MM.1S (cell line): ENCODE results near the gene AGBL4.

ENCODE experiments used
- DNase-seq: peaks from one replicate; pipeline ENCODE4 v3.0.0-alpha.2; 2015
- H2AFZ ChIP-seq: fragments of 300-600 bp; sonication (generic); 2 replicates; pipeline ENCODE4 v1.6.0; 2016; ENCODE audit warnings: antibody characterized with exemption, low read length
- H3F3A ChIP-seq: fragments of 300-600 bp; sonication (generic); 2 replicates; pipeline ENCODE4 v1.6.1; 2016; ENCODE audit warnings: mild to moderate bottlenecking, antibody characterized with exemption, low read length, moderate library complexity, mixed read lengths; ENCODE audit not compliant: insufficient read depth
- H3K27ac ChIP-seq: fragments of 300-600 bp; sonication (generic); 2 replicates; pipeline ENCODE4 v1.5.1; 2016; ENCODE audit warnings: mild to moderate bottlenecking, low read length
- H3K27me3 ChIP-seq: fragments of 300-600 bp; sonication (generic); replicated peaks from 2 replicates; pipeline ENCODE4 v1.6.0; 2016; ENCODE audit warnings: low read length; ENCODE audit not compliant: insufficient read depth
- H3K36me3 ChIP-seq: fragments of 300-600 bp; sonication (generic); replicated peaks from 2 replicates; pipeline ENCODE4 v1.6.1; 2016; ENCODE audit warnings: mild to moderate bottlenecking, low read length, mixed read lengths; ENCODE audit not compliant: insufficient read depth
- H3K4me1 ChIP-seq: fragments of 300-600 bp; sonication (generic); 2 replicates; pipeline ENCODE4 v1.6.1; 2016; ENCODE audit warnings: low read length, mixed read lengths
- H3K4me2 ChIP-seq: fragments of 300-600 bp; sonication (generic); 2 replicates; pipeline ENCODE4 v1.6.0; 2016; ENCODE audit warnings: low read depth, low read length
- H3K4me3 ChIP-seq: fragments of 300-600 bp; sonication (generic); 2 replicates; pipeline ENCODE4 v1.5.1; 2016; ENCODE audit warnings: low read length, mixed read lengths
- H3K79me2 ChIP-seq: fragments of 300-600 bp; sonication (generic); 2 replicates; pipeline ENCODE4 v1.6.1; 2016; ENCODE audit warnings: mixed run types, low read length, mixed read lengths
- H3K9ac ChIP-seq: fragments of 300-600 bp; sonication (generic); 2 replicates; pipeline ENCODE4 v1.6.1; 2016; ENCODE audit warnings: low read length, mixed read lengths
- H3K9me2 ChIP-seq: fragments of 300-600 bp; sonication (generic); replicated peaks from 2 replicates; pipeline ENCODE4 v1.6.1; 2016; ENCODE audit warnings: mild to moderate bottlenecking, low read length, mixed read lengths; ENCODE audit not compliant: insufficient read depth
- H3K9me3 ChIP-seq: fragments of 300-600 bp; sonication (generic); replicated peaks from 2 replicates; pipeline ENCODE4 v1.6.1; 2016; ENCODE audit warnings: mild to moderate bottlenecking, low read length, mixed read lengths; ENCODE audit not compliant: insufficient read depth
- H4K20me1 ChIP-seq: fragments of 300-600 bp; sonication (generic); 2 replicates; pipeline ENCODE4 v1.6.1; 2016; ENCODE audit warnings: mild to moderate bottlenecking, low read length, moderate library complexity, mixed read lengths; ENCODE audit not compliant: insufficient read depth
- EZH2 ChIP-seq: fragments of 300-600 bp; sonication (generic); optimal IDR thresholded peaks from 2 replicates; pipeline ENCODE3; 2017; ENCODE audit warnings: low read depth, mild to moderate bottlenecking, antibody characterized with exemption, low read length, mixed read lengths
- EZH2phosphoT487 ChIP-seq: fragments of 300-600 bp; sonication (generic); IDR thresholded peaks from 2 replicates; pipeline ENCODE4 v1.6.1; 2018; ENCODE audit warnings: antibody characterized with exemption, low read length
- TF ChIP-seq, protein P1 (sequence below): fragments of 300-600 bp; sonication (generic); IDR thresholded peaks from 2 replicates; pipeline ENCODE4 v1.5.1; 2016; ENCODE audit warnings: antibody characterized with exemption, low read length, mixed read lengths

AGBL4 gene

DNA sequence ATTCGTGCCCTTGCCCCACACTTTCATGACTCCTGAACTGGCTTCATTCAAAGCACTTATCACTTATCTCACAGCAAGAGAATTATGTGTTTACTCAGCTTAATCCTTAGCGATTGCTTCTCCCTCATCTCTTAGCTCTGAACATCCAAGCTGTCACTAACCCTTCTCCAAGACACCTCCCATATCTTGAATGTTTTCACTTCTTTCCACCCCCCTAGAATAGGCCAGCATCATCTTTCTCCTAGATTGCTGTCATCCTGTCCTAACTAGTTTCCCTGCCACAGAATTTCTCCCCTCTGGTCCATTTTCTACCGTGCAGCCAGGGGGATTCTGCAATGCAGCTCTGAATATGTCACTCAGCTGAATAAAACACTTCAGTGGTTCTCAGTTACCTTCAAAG, 1483.2 kb downstream of the AGBL4 start:
- no peaks in the 10 kb centered on the region for H3K36me3 ChIP-seq
- no peak overlapping the region for H3K9ac ChIP-seq

DNA sequence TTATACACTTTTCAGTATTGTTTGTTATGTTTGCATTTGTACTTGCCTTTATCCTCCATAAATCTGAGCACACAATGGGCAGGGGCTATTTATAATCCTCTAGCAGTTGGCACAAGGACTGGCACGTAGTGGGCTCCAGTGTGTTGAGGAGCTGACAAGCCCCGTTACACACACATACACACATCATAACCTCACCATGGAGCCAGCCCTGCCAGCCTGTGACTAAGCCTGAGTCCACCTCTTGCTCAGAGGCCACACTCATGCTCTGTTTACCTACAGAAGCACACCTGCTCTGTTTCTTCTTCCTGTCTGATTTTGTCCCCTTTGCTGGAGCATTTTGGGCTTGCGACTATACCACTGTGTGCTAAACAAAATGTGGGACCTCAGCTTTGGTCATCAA, 1487.3 kb downstream of the AGBL4 start:
- Histone ChIP-seq H3K4me2 (no peak overlapping the region), H3K9me2 (no peaks in the 10 kb centered on the region), H3K36me3 (no peaks in the 10 kb centered on the region), H3K4me3 (no peak overlapping the region), H3F3A (no peaks in the 10 kb centered on the region), H2AFZ (no peak overlapping the region), H4K20me1 (no peaks in the 10 kb centered on the region), H3K4me1 (no peaks in the 10 kb centered on the region), H3K9me3 (no peaks in the 10 kb centered on the region), H3K27me3 (no peaks in the 10 kb centered on the region), H3K79me2 (no peaks in the 10 kb centered on the region), H3K27ac (no peak overlapping the region), H3K9ac (no peak overlapping the region)
- TF ChIP-seq EZH2phosphoT487 (no peak), EZH2 (no peak)
- TF ChIP-seq, protein P1, sequence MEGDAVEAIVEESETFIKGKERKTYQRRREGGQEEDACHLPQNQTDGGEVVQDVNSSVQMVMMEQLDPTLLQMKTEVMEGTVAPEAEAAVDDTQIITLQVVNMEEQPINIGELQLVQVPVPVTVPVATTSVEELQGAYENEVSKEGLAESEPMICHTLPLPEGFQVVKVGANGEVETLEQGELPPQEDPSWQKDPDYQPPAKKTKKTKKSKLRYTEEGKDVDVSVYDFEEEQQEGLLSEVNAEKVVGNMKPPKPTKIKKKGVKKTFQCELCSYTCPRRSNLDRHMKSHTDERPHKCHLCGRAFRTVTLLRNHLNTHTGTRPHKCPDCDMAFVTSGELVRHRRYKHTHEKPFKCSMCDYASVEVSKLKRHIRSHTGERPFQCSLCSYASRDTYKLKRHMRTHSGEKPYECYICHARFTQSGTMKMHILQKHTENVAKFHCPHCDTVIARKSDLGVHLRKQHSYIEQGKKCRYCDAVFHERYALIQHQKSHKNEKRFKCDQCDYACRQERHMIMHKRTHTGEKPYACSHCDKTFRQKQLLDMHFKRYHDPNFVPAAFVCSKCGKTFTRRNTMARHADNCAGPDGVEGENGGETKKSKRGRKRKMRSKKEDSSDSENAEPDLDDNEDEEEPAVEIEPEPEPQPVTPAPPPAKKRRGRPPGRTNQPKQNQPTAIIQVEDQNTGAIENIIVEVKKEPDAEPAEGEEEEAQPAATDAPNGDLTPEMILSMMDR, result no peak
- no peak for DNase-seq

More for the DNA sequence above, 1483.2 kb downstream of the AGBL4 start:
- Histone ChIP-seq H3K27ac (no peak overlapping the region), H3K4me1 (no peaks in the 10 kb centered on the region), H3K9me3 (no peaks in the 10 kb centered on the region), H3K4me2 (no peak overlapping the region), H3K27me3 (no peaks in the 10 kb centered on the region), H2AFZ (no peak overlapping the region), H3F3A (no peaks in the 10 kb centered on the region), H3K9me2 (no peaks in the 10 kb centered on the region), H3K4me3 (no peak overlapping the region), H4K20me1 (no peaks in the 10 kb centered on the region), H3K79me2 (no peaks in the 10 kb centered on the region)
- TF ChIP-seq EZH2phosphoT487, result no peak
- TF ChIP-seq, protein P1, result no peak
- TF ChIP-seq EZH2, result no peak
- DNase-seq, result no peak

DNA sequence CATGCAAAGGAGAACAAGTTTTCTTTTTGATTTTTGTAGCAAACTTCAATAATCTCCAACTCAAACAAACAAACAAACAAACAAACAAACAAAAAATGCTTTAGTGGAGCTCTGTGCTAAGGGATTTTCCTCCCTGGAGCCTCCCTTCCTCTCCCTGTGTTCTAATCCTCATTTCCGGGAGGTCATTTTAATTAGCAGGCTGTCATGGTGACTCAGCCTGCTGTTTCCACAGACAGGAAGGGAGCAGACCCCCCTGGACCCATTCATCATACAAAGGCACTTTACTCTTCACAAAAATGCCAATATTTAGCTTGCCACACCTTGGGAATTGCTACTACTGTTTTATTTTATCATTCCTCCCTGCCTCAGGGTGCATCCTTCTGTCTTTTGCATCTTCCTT, 1490.8 kb downstream of the AGBL4 start:
- no peak overlapping the region for H3K4me2 ChIP-seq
- DNase-seq, result no peak

DNA sequence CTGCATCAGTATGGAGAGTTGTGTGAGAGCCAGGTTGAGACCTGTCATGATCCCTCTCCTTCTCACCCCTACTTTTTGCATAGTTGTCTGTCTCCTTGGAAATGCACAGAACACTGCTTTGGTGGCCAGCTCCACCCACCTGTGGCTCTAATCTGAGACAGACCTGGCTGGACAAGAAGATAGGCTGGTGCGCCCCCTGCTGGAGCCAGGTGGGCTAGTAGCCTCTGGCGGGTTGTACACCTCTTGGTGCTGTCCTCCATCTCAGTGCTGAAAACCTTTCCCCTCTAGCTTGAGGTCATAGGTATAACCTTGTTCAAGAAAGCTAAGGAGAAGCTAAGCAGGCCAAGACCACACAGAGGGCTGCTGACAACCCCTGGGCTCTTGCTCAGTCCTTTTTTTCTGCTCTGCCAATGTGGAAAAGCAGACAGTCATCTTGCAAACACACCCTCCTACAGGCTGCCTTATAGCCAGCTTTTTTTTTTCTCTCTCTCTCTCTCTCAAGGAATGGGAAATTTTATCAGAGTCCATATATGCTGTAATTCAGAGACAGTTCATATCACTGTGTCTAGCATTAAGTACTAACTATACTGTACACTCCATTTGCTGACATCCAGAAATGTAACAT, 1492.9 kb downstream of the AGBL4 start:
- Histone ChIP-seq H3K27me3 (no peaks in the 10 kb centered on the region), H3K9me3 (no peaks in the 10 kb centered on the region), H2AFZ (no peak overlapping the region), H3K79me2 (no peaks in the 10 kb centered on the region), H3F3A (no peaks in the 10 kb centered on the region), H3K9ac (no peak overlapping the region), H3K36me3 (no peaks in the 10 kb centered on the region), H3K4me1 (no peaks in the 10 kb centered on the region), H3K4me3 (no peak overlapping the region), H4K20me1 (no peaks in the 10 kb centered on the region), H3K9me2 (no peaks in the 10 kb centered on the region), H3K27ac (no peak overlapping the region), H3K4me2 (no peak overlapping the region)
- TF ChIP-seq EZH2, result no peak
- TF ChIP-seq, protein P1, result peak; percentile 73
- DNase-seq, result peak; percentile 74

More for the DNA sequence above, 1490.8 kb downstream of the AGBL4 start:
- Histone ChIP-seq H3K9ac (no peak overlapping the region), H3K79me2 (no peaks in the 10 kb centered on the region), H2AFZ (no peak overlapping the region), H3K27me3 (no peaks in the 10 kb centered on the region), H3K27ac (no peak overlapping the region), H3K4me1 (no peaks in the 10 kb centered on the region), H3K9me2 (no peaks in the 10 kb centered on the region), H3K36me3 (no peaks in the 10 kb centered on the region), H4K20me1 (no peaks in the 10 kb centered on the region), H3F3A (no peaks in the 10 kb centered on the region), H3K9me3 (no peaks in the 10 kb centered on the region), H3K4me3 (no peak overlapping the region)
- TF ChIP-seq EZH2phosphoT487, result no peak
